GM23338 (cell line): ENCODE results near the gene FANCC. TPM values are rescaled to one million over a fixed set of nuclear protein-coding genes. Genes with fewer than 3 reads are reported as not detected.

Experiments used
- ATAC-seq: fragments of 200-7000 bp; cut with Tn5 transposase; 3 replicates; pipeline ENCODE4 v1.9.1; 2020
- DNase-seq: peaks from one replicate; pipeline ENCODE4 v3.0.0-alpha.2; 2015; ENCODE audit warnings: low spot score
- H2AFZ ChIP-seq: fragments of 200-600 bp; sonication (generic); 2 replicates; pipeline ENCODE4 v1.8.0; 2016; ENCODE audit warnings: antibody characterized with exemption, mild to moderate bottlenecking, moderate library complexity
- H3F3A ChIP-seq: fragments of 200-600 bp; sonication (generic); replicated peaks from 2 replicates; pipeline ENCODE4 v1.8.0; 2017; ENCODE audit warnings: antibody characterized with exemption, mixed run types, low read depth
- H3K27ac ChIP-seq: fragments of 200-600 bp; sonication (generic); 2 replicates; pipeline ENCODE4 v1.6.1; 2016; ENCODE audit warnings: low read depth
- H3K27me3 ChIP-seq: fragments of 200-600 bp; sonication (generic); 2 replicates; pipeline ENCODE4 v1.8.0; 2016; ENCODE audit warnings: mild to moderate bottlenecking, mixed run types, moderate library complexity; ENCODE audit not compliant: insufficient read depth
- H3K36me3 ChIP-seq: fragments of 200-600 bp; sonication (generic); 2 replicates; pipeline ENCODE4 v1.8.0; 2016; ENCODE audit warnings: mild to moderate bottlenecking; ENCODE audit not compliant: insufficient read depth
- H3K4me1 ChIP-seq: fragments of 200-600 bp; sonication (generic); 2 replicates; pipeline ENCODE4 v1.8.0; 2016; ENCODE audit warnings: mild to moderate bottlenecking, moderate library complexity; ENCODE audit not compliant: insufficient read depth
- H3K4me2 ChIP-seq: fragments of 200-600 bp; sonication (generic); 2 replicates; pipeline ENCODE4 v1.7.1; 2017; ENCODE audit warnings: mixed run types
- H3K4me3 ChIP-seq: fragments of 200-600 bp; sonication (generic); 2 replicates; pipeline ENCODE4 v1.6.1; 2016; ENCODE audit warnings: mixed run types
- H3K79me2 ChIP-seq: fragments of 200-600 bp; sonication (generic); replicated peaks from 2 replicates; pipeline ENCODE4 v1.8.0; 2017; ENCODE audit warnings: mild to moderate bottlenecking; ENCODE audit not compliant: insufficient read depth
- H3K9me2 ChIP-seq: fragments of 200-600 bp; sonication (generic); 2 replicates; pipeline ENCODE4 v1.8.0; 2017; ENCODE audit not compliant: insufficient read depth
- H4K20me1 ChIP-seq: fragments of 200-600 bp; sonication (generic); replicated peaks from 2 replicates; pipeline ENCODE4 v1.8.0; 2017; ENCODE audit warnings: mild to moderate bottlenecking; ENCODE audit not compliant: insufficient read depth
- H3K27ac Mint-ChIP-seq: 2 replicates; pipeline ENCODE4 v1.8.0; 2020; ENCODE audit warnings: inconsistent platforms, mild to moderate bottlenecking, moderate library complexity, mixed read lengths
- H3K27me3 Mint-ChIP-seq: 3 replicates; pipeline ENCODE4 v1.8.0; 2022; ENCODE audit warnings: low read depth, mild to moderate bottlenecking, moderate library complexity, mixed read lengths, inconsistent platforms; ENCODE audit not compliant: insufficient read depth, poor library complexity
- H3K36me3 Mint-ChIP-seq: 3 replicates; pipeline ENCODE4 v1.8.0; 2021; ENCODE audit warnings: low read depth, mild to moderate bottlenecking, inconsistent platforms, moderate library complexity, mixed read lengths
- H3K4me1 Mint-ChIP-seq: 3 replicates; pipeline ENCODE4 v1.8.0; 2020; ENCODE audit warnings: mild to moderate bottlenecking, inconsistent platforms, mixed read lengths
- H3K4me3 Mint-ChIP-seq: 3 replicates; pipeline ENCODE4 v1.8.0; 2021; ENCODE audit warnings: moderate library complexity, mild to moderate bottlenecking, inconsistent platforms, mixed read lengths
- H3K9me3 Mint-ChIP-seq: 3 replicates; pipeline ENCODE4 v1.8.0; 2020; ENCODE audit warnings: moderate library complexity, mild to moderate bottlenecking, inconsistent platforms, mixed read lengths
- CTCF ChIP-seq, 2 experiments: fragments of 200-600 bp in 1 of 2; sonication (generic) in 1 of 2; conservative IDR thresholded peaks; 2 replicates each; pipeline versions ENCODE4 v1.5.1 to v1.6.1; 2016 to 2017; ENCODE audit warnings: antibody characterized with exemption in 2 of 2, low read depth in 2 of 2, mild to moderate bottlenecking in 2 of 2, moderate library complexity in 1 of 2
- EZH2 ChIP-seq: fragments of 200-600 bp; sonication (generic); IDR thresholded peaks from one replicate; pipeline ENCODE4 v1.8.0; 2017; ENCODE audit warnings: antibody characterized with exemption, mild to moderate bottlenecking, low read depth; ENCODE audit not compliant: unreplicated experiment
- JUNB ChIP-seq: IDR thresholded peaks from one replicate; pipeline ENCODE4 v1.6.1; 2016; ENCODE audit warnings: antibody characterized with exemption; ENCODE audit not compliant: unreplicated experiment
- ZNF114 ChIP-seq: fragments of 250-450 bp; sonication (Bioruptor Pico); IDR thresholded peaks from 2 replicates; pipeline ENCODE4 v1.5.0; 2020; ENCODE audit warnings: mild to moderate bottlenecking, moderate library complexity
- polyA plus RNA-seq: library from polyadenylated mRNA; unstranded; fragments of >200 nt; fragmentation: Nextera tagmentation; extraction: Ambion mirVana; gene quantifications from 2 replicates; pipeline ENCODE4 v1.2.1, GENCODE V29; 2016
- total RNA-seq: library from RNA; depleted of rRNA; stranded (reverse); fragments of >200 nt; shearing (Covaris generic); gene quantifications from 2 replicates; pipeline ENCODE4 v1.2.3, GENCODE V29; 2014
- TF ChIP-seq, protein P1 (sequence below): IDR thresholded peaks from one replicate; pipeline ENCODE4 v1.6.1; 2018; ENCODE audit warnings: antibody characterized with exemption; ENCODE audit not compliant: unreplicated experiment
- TF ChIP-seq, protein P2 (sequence below): IDR thresholded peaks from 2 replicates; pipeline ENCODE4 v1.6.1; 2016; ENCODE audit warnings: antibody characterized with exemption

FANCC gene
- total and polyA plus RNA-seq, 2 experiments from 2014 or later = 7.8 to 18.1 TPM

- Mint-ChIP-seq H3K27ac (no peak overlapping the region), H3K36me3 (no peaks in the 10 kb centered on the region)
- H3K4me3 ChIP-seq = no peak overlapping the region
Measured at GRCh38 chr9:95284162-95285080, 33.1 kb downstream of the FANCC start.

More at GRCh38 chr9:95284162-95285080, 33.1 kb downstream of the FANCC start:
- TF ChIP-seq ZNF114 (CRISPR knock-in tag) = no peak
- no peak for TF ChIP-seq EZH2
- TF ChIP-seq, protein P1, sequence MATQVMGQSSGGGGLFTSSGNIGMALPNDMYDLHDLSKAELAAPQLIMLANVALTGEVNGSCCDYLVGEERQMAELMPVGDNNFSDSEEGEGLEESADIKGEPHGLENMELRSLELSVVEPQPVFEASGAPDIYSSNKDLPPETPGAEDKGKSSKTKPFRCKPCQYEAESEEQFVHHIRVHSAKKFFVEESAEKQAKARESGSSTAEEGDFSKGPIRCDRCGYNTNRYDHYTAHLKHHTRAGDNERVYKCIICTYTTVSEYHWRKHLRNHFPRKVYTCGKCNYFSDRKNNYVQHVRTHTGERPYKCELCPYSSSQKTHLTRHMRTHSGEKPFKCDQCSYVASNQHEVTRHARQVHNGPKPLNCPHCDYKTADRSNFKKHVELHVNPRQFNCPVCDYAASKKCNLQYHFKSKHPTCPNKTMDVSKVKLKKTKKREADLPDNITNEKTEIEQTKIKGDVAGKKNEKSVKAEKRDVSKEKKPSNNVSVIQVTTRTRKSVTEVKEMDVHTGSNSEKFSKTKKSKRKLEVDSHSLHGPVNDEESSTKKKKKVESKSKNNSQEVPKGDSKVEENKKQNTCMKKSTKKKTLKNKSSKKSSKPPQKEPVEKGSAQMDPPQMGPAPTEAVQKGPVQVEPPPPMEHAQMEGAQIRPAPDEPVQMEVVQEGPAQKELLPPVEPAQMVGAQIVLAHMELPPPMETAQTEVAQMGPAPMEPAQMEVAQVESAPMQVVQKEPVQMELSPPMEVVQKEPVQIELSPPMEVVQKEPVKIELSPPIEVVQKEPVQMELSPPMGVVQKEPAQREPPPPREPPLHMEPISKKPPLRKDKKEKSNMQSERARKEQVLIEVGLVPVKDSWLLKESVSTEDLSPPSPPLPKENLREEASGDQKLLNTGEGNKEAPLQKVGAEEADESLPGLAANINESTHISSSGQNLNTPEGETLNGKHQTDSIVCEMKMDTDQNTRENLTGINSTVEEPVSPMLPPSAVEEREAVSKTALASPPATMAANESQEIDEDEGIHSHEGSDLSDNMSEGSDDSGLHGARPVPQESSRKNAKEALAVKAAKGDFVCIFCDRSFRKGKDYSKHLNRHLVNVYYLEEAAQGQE = no peak
- no peak for TF ChIP-seq CTCF (conservative IDR thresholded peaks at IDR 0.05; ENCODE audit: low read depth in 2 of 2)
- no peak for TF ChIP-seq JUNB
- TF ChIP-seq, protein P2, sequence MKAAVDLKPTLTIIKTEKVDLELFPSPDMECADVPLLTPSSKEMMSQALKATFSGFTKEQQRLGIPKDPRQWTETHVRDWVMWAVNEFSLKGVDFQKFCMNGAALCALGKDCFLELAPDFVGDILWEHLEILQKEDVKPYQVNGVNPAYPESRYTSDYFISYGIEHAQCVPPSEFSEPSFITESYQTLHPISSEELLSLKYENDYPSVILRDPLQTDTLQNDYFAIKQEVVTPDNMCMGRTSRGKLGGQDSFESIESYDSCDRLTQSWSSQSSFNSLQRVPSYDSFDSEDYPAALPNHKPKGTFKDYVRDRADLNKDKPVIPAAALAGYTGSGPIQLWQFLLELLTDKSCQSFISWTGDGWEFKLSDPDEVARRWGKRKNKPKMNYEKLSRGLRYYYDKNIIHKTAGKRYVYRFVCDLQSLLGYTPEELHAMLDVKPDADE = no peak
- no peaks in the 10 kb centered on the region for H3K79me2 ChIP-seq
- Mint-ChIP-seq H3K4me1 (no peaks in the 10 kb centered on the region), H3K27me3 (no peaks in the 10 kb centered on the region), H3K9me3 (no peaks in the 10 kb centered on the region), H3K4me3 (no peak overlapping the region)
- no peaks in the 10 kb centered on the region for H3K27me3 ChIP-seq
- H3K4me1 ChIP-seq = no peaks in the 10 kb centered on the region
- H3K36me3 ChIP-seq = no peaks in the 10 kb centered on the region
- H4K20me1 ChIP-seq = no peaks in the 10 kb centered on the region
- H3K27ac ChIP-seq = no peak overlapping the region
- H2AFZ ChIP-seq = no peak overlapping the region
- H3F3A ChIP-seq = no peaks in the 10 kb centered on the region
- no peak for DNase-seq
- H3K9me2 ChIP-seq = no peaks in the 10 kb centered on the region
- no peak for ATAC-seq
- H3K4me2 ChIP-seq = no peak overlapping the region
